HepG2 (cell line): ENCODE data around the gene PLK5. TPM values are rescaled to one million over a fixed set of nuclear protein-coding genes. Genes with fewer than 3 reads are reported as not detected.
A peak's percentile ranks its signal among the peaks of the same experiment; 100 is the strongest.

Source experiments
- FLYWCH1 ChIP-seq: sonication (generic); formaldehyde crosslinking; IDR thresholded peaks from 2 replicates; pipeline ENCODE4 v1.8.1; 2023; ENCODE audit warnings: mild to moderate bottlenecking, missing genetic modification reagents
- GATAD2A ChIP-seq: IDR thresholded peaks from 2 replicates; pipeline ENCODE4 v1.6.1; 2016
- MTA3 ChIP-seq: sonication (generic); formaldehyde crosslinking; IDR thresholded peaks from 2 replicates; pipeline ENCODE4 v1.4.0; 2020; ENCODE audit warnings: missing genetic modification reagents
- NFYB ChIP-seq: sonication (generic); formaldehyde crosslinking; IDR thresholded peaks from 2 replicates; pipeline ENCODE4 v1.4.0; 2020; ENCODE audit warnings: missing genetic modification reagents
- NR1H2 ChIP-seq: sonication (generic); formaldehyde crosslinking; IDR thresholded peaks from 2 replicates; pipeline ENCODE4 v1.8.1; 2022; ENCODE audit warnings: low read depth, missing genetic modification reagents, borderline replicate concordance
- NR2C2 ChIP-seq: sonication (generic); formaldehyde crosslinking; IDR thresholded peaks from 2 replicates; pipeline ENCODE4 v1.4.0; 2020; ENCODE audit warnings: missing genetic modification reagents, mild to moderate bottlenecking, moderate library complexity, borderline replicate concordance
- PCBP2 ChIP-seq: fragments of 200-400 bp; formaldehyde crosslinking; optimal IDR thresholded peaks from 2 replicates; pipeline ENCODE3; 2018; ENCODE audit warnings: low read length, low read depth; ENCODE audit not compliant: poor library complexity, severe bottlenecking
- SRSF9 ChIP-seq: fragments of 200-400 bp; formaldehyde crosslinking; IDR thresholded peaks from 2 replicates; pipeline ENCODE4 v1.6.1; 2018; ENCODE audit warnings: borderline replicate concordance, mild to moderate bottlenecking, low read depth, low read length; ENCODE audit not compliant: insufficient read depth, poor library complexity, severe bottlenecking
- TCF12 ChIP-seq, 2 experiments: fragments of 450-650 bp in 1 of 2; sonication (generic) in 1 of 2; formaldehyde crosslinking in 1 of 2; IDR thresholded peaks; 2 replicates each; pipeline versions ENCODE4 v1.6.1 to v1.8.0; 2017 to 2022; ENCODE audit warnings: antibody characterized with exemption in 1 of 2, mild to moderate bottlenecking in 1 of 2, missing genetic modification reagents in 1 of 2, moderate library complexity in 1 of 2
- ZNF790 ChIP-seq: sonication (generic); formaldehyde crosslinking; IDR thresholded peaks from 2 replicates; pipeline ENCODE4 v1.8.0; 2022; ENCODE audit warnings: missing genetic modification reagents, mild to moderate bottlenecking, borderline replicate concordance
- ZSCAN20 ChIP-seq: sonication (generic); formaldehyde crosslinking; IDR thresholded peaks from 2 replicates; pipeline ENCODE4 v1.4.0; 2020; ENCODE audit warnings: missing genetic modification reagents, mild to moderate bottlenecking, borderline replicate concordance
- polyA plus RNA-seq, 8 experiments: library from polyadenylated mRNA; depleted of rRNA in 3 of 8; stranded (reverse) in 7 of 8; unstranded in 1 of 8; fragments of >200 nt; fragmentation: Illumina TruSeq in 4 of 8; extraction: Trizol in 4 of 8; gene quantifications; 2 replicates each; pipeline versions ENCODE4 v1.2.1 to v1.2.3, GENCODE V29; 2011 to 2016; ENCODE audit warnings: low read depth in 4 of 8, missing spikeins in 1 of 8, mixed read lengths in 1 of 8; ENCODE audit not compliant: insufficient read depth in 1 of 8
- total RNA-seq, 5 experiments: library from RNA; depleted of rRNA; stranded (reverse); fragments of >200 nt; fragmentation: Illumina TruSeq; extraction: Trizol; gene quantifications; 2 replicates each; pipeline ENCODE4 v1.2.3, GENCODE V29; 2016; ENCODE audit warnings: low read depth in 1 of 5
- TF ChIP-seq, protein P1 (sequence below): sonication (generic); formaldehyde crosslinking; IDR thresholded peaks from 2 replicates; pipeline ENCODE4 v1.5.0; 2020; ENCODE audit warnings: missing genetic modification reagents, mild to moderate bottlenecking, borderline replicate concordance
- TF ChIP-seq, protein P2 (sequence below): sonication (generic); formaldehyde crosslinking; IDR thresholded peaks from 2 replicates; pipeline ENCODE4 v1.9.0; 2021; ENCODE audit warnings: mild to moderate bottlenecking, missing genetic modification reagents
- TF ChIP-seq, protein P3 (sequence below): sonication (generic); formaldehyde crosslinking; IDR thresholded peaks from 2 replicates; pipeline ENCODE4 v1.9.0; 2021; ENCODE audit warnings: missing genetic modification reagents, mild to moderate bottlenecking, borderline replicate concordance
- TF ChIP-seq, protein P4 (sequence below): sonication (generic); formaldehyde crosslinking; conservative IDR thresholded peaks from 2 replicates; pipeline ENCODE4 v1.8.0; 2022; ENCODE audit warnings: mild to moderate bottlenecking, moderate library complexity, missing genetic modification reagents

The PLK5 gene
- total and polyA plus RNA-seq, 2 of the 13 experiments (the other 11 are each of a cell fraction or from before 2014, with no cell fraction given) = not detected

DNA sequence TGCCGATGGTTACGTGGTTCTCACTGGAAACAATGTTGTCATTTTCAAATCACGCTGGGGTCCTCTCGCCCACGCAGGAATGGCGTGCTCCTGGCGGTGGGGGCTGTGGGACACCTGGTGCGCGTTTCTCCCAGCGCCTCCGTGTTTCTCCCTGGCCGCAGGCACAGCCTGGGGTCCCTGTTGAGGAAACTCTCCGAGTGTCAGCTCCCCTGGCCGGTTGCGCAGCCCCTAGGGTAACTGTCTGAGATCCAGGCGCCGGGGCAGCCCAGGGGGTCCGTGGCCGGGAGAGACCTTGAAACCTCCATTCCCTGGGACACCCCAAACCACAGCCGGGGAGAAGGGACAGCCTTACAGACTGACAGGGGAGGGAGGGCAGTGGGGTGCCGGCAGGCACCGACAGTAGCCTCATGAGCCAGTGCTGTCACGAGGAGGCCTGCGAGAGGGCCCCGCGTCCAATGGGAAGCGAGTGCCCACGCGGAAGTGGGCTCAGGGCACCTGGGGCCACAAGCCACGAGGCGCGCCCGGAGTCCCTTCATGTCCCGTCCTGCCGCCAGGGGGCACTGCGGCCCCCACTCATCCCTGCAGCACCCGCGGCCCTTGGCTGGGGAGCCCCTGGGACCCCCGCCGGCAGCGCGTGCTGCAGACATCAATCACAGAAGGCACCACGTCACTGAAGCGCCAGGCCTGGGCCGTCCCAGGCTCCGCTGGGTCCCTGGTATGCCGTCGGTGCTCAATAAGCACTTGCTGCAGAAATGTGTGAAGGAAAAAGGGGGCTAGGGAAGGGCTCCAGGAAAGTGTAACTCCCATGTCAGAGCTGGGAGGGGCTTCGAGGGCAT, 20.6 kb upstream of the PLK5 start (continued):
- no peak for TF ChIP-seq ZSCAN20 (CRISPR knock-in tag)
- TF ChIP-seq TCF12 (IDR thresholded peaks at IDR 0.05) = no peak
- TF ChIP-seq TCF12 (CRISPR knock-in tag; IDR thresholded peaks at IDR 0.05) = no peak
- TF ChIP-seq NFYB (CRISPR knock-in tag) = peak; percentile 59
- TF ChIP-seq ZNF790 (CRISPR knock-in tag) = no peak
- TF ChIP-seq GATAD2A (CRISPR knock-in tag) = peak; percentile 64
- TF ChIP-seq, protein P1, sequence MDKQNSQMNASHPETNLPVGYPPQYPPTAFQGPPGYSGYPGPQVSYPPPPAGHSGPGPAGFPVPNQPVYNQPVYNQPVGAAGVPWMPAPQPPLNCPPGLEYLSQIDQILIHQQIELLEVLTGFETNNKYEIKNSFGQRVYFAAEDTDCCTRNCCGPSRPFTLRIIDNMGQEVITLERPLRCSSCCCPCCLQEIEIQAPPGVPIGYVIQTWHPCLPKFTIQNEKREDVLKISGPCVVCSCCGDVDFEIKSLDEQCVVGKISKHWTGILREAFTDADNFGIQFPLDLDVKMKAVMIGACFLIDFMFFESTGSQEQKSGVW (CRISPR knock-in tag) = no peak
- TF ChIP-seq, protein P2, sequence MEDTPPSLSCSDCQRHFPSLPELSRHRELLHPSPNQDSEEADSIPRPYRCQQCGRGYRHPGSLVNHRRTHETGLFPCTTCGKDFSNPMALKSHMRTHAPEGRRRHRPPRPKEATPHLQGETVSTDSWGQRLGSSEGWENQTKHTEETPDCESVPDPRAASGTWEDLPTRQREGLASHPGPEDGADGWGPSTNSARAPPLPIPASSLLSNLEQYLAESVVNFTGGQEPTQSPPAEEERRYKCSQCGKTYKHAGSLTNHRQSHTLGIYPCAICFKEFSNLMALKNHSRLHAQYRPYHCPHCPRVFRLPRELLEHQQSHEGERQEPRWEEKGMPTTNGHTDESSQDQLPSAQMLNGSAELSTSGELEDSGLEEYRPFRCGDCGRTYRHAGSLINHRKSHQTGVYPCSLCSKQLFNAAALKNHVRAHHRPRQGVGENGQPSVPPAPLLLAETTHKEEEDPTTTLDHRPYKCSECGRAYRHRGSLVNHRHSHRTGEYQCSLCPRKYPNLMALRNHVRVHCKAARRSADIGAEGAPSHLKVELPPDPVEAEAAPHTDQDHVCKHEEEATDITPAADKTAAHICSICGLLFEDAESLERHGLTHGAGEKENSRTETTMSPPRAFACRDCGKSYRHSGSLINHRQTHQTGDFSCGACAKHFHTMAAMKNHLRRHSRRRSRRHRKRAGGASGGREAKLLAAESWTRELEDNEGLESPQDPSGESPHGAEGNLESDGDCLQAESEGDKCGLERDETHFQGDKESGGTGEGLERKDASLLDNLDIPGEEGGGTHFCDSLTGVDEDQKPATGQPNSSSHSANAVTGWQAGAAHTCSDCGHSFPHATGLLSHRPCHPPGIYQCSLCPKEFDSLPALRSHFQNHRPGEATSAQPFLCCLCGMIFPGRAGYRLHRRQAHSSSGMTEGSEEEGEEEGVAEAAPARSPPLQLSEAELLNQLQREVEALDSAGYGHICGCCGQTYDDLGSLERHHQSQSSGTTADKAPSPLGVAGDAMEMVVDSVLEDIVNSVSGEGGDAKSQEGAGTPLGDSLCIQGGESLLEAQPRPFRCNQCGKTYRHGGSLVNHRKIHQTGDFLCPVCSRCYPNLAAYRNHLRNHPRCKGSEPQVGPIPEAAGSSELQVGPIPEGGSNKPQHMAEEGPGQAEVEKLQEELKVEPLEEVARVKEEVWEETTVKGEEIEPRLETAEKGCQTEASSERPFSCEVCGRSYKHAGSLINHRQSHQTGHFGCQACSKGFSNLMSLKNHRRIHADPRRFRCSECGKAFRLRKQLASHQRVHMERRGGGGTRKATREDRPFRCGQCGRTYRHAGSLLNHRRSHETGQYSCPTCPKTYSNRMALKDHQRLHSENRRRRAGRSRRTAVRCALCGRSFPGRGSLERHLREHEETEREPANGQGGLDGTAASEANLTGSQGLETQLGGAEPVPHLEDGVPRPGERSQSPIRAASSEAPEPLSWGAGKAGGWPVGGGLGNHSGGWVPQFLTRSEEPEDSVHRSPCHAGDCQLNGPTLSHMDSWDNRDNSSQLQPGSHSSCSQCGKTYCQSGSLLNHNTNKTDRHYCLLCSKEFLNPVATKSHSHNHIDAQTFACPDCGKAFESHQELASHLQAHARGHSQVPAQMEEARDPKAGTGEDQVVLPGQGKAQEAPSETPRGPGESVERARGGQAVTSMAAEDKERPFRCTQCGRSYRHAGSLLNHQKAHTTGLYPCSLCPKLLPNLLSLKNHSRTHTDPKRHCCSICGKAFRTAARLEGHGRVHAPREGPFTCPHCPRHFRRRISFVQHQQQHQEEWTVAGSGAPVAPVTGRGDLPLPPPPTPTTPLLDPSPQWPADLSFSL = no peak
- no peak for TF ChIP-seq FLYWCH1
- 0 out of 2 replicates have a peak, but pooled peaks have one; percentile 25 for TF ChIP-seq NR1H2 (CRISPR knock-in tag)
- no peak for TF ChIP-seq SRSF9
- no peak for TF ChIP-seq MTA3 (CRISPR knock-in tag)
- TF ChIP-seq, protein P3, sequence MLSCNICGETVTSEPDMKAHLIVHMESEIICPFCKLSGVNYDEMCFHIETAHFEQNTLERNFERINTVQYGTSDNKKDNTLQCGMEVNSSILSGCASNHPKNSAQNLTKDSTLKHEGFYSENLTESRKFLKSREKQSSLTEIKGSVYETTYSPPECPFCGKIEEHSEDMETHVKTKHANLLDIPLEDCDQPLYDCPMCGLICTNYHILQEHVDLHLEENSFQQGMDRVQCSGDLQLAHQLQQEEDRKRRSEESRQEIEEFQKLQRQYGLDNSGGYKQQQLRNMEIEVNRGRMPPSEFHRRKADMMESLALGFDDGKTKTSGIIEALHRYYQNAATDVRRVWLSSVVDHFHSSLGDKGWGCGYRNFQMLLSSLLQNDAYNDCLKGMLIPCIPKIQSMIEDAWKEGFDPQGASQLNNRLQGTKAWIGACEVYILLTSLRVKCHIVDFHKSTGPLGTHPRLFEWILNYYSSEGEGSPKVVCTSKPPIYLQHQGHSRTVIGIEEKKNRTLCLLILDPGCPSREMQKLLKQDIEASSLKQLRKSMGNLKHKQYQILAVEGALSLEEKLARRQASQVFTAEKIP (CRISPR knock-in tag) = no peak
- no peak for TF ChIP-seq NR2C2
- TF ChIP-seq PCBP2 = no peak
- TF ChIP-seq, protein P4, sequence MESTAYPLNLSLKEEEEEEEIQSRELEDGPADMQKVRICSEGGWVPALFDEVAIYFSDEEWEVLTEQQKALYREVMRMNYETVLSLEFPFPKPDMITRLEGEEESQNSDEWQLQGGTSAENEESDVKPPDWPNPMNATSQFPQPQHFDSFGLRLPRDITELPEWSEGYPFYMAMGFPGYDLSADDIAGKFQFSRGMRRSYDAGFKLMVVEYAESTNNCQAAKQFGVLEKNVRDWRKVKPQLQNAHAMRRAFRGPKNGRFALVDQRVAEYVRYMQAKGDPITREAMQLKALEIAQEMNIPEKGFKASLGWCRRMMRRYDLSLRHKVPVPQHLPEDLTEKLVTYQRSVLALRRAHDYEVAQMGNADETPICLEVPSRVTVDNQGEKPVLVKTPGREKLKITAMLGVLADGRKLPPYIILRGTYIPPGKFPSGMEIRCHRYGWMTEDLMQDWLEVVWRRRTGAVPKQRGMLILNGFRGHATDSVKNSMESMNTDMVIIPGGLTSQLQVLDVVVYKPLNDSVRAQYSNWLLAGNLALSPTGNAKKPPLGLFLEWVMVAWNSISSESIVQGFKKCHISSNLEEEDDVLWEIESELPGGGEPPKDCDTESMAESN (CRISPR knock-in tag) = no peak
